Measurements from ENCODE around the gene LCN10.

The LCN10 gene

DNA sequence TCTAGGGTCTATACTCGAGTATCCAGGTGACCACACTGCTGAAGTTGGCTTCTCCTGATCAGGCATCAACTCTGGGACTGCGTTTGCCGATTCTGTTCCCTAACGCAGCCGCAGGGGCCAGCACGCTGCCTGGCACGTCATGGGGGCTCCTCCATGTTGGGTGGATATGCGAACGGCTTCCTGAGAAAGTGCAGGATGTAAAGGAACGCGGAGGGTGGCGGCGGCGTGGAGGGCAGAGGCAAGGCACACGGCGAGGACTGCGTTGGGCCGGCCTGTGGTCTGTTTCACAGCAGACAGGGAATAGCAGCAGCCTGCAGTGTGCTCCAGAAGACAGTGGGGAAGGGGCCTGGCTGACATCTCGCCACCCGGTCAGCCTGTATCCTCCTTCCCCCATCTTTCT is 3.8 kb downstream of the LCN10 start:
- DNase-seq (ENCODE audit: low read depth): no peak

DNA sequence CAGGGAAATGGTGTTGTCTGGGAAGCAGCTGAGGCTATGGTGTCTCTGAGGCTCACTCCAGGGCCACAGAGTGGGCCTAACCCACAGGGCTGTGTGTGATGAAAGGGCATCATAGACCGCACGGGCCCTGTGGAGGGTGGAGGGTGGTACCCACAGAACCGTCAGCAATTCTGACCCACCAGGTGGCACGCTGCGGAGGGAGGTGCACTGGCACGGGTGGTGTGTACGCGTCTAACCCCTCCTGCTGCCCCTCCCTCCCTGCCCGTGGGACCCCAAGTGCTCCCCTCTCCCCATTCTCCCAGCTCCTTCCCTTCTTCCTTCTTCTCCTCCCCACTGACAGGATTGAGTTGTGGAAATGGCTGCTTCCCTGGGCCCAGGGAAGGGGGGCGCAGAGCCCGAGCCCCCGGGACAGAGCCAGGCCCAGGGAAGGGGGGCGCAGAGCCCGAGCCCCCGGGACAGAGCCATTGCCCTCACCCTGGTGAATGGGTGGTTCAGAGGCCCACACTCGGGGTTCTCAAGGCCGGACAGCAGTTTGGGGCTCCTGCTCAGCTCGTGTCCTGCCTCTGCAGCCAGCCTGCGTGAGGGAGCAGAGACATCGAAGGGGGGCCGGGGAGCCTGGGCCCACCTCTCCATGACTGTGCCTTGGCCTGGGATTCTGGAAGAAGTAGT is 6.8 kb downstream of the LCN10 start:
- DNase-seq (ENCODE audit: low read depth): no peak

DNA sequence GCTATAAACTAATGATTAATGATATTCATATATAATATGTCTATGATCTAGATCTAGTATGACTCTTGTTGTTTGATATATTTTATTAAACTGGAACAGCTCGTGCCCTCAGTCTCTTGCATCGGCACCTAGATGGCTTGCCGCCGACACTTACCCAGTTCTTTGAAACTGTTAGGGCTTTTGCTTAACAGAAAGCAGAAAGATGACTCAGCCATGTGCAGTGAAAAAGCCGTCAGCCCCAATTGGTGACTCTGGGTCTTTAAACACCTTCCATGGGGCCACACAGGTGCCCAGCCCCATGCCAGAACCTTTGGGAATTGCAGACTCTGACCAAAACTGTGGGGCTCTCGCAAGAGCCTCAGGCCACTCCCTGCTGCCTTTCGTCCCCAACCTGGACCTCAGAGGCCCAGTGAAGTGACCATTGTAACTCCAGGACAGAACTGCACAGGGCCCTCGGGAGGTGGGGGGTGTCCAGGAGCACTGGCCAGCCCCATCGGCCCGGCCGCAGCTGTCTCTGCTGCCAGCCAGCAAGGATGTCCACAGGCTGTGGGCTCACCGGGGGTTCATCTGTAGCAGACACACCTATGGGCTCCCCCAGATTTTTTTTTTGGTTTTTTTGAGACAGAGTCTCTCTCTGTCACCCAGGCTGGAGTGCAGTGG is 7.8 kb downstream of the LCN10 start:
- DNase-seq (ENCODE audit: low read depth): no peak

DNA sequence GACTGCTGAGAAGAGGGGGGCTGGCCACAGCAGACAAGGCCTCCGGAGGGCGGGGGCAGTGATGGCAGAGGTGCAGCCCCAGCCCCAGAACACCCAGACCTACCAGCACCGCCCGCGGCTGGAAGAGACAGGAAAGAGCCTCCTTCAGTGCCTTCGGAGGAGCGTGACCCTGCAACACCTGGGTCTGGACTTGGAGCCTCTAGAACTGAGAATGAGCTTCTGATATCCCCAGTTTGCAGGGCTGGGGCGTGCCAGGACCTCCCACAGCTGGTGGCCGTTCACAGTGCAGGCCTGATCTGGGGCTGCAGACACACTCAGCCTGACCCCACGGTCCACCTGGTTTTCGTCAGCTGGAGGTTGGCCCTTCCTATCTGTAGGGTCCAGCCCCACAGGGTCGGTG is 9.1 kb downstream of the LCN10 start:
- DNase-seq (ENCODE audit: low read depth): no peak

DNA sequence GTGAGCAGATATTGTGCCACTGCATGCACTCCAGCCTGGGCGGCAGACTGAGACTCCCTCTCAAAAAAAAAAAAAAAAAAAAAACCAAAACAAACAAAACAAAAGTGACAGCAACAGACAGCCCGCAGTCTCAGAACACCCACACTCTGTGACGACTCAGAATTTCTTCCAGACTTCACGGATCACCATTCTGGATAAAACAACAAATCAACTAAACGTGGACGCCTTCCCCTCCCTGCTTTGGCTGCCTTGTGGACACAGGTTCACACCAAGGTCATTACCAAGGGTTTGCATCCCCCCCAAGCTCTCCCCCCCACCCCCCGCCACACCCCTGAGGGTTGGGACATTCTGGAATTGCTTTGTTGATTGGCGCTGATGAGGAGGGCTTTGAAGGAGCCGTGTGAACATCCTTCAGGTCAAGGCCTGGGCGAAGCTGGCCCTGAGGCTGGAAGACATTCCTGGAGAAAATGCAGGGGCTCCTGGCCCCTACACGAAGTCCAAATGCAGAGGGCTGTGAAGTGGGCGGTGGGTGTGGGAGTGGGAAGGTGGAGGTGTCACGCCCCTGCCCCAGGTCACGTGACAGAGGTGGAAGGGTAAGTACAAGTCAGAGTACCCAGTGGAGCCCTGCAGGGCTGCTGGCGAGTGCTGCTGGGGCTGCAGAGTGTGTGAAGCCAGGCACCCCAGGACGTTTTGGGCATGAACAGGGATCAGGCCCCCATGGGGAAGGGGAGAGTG is 10.1 kb downstream of the LCN10 start:
- no peak for DNase-seq (ENCODE audit: low read depth)

- DNase-seq (ENCODE audit: low read depth): no peak
These were observed 12.8 kb downstream of the LCN10 start for GRCh38 chr9:136729926-136730325.

DNA sequence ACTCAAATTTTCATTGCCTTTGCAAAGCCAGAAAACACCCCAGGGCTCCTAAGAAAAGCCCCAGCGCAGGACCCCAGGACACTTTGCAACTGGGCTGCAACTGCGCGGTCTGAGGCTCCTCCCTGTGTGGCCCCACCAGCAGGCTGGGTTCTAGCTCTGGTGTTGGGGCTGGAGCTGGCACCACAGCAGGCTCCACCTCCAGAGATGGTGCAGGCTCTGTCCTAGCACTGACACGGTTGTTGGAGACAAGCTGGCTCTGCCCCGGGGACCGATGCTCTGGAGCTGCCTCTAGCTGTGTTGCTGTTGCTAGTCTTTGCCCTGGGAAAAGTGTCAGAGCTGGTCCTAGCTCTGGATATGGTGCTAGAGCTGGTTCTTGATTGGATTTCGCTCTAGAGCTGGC is 13.6 kb downstream of the LCN10 start:
- DNase-seq (ENCODE audit: low read depth): no peak

DNA sequence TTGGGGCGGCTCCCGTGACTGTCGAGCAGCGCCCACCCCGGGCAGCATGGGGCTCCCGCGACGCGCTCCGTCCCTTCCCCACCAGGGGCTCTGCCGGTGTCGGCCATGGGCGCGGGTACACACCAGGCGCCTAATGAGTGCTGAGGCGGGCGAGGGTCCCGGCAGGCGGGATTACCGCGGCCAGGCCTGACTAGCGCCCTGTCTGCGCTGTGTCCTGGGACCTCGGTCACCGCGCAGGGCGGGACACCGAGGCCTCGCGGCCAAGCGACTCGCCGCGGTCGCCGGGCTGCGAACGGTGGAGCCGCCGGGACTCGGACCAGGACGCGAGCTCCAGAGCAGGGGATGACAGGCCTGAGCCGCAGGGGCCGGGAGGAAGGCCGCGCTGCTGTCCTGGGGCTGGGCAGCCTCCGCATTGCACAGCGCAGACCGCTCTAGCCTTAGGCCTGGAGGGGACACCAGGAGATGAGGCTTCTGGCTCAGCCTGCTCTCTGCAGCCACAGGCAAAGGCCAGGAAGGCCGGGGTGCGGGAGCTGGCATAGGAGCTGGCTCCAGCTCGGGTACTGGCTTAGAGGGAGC is 14.1 kb downstream of the LCN10 start:
- no peak for DNase-seq (ENCODE audit: low read depth)

GRCh38 chr9:136728080-136728547 is 14.6 kb downstream of the LCN10 start:
- peak; percentile 68 for DNase-seq (ENCODE audit: low read depth)

GRCh38 chr9:136726631-136727191 is 16.0 kb downstream of the LCN10 start:
- DNase-seq (ENCODE audit: low read depth): no peak

- DNase-seq (ENCODE audit: low read depth): no peak
These were observed 16.6 kb downstream of the LCN10 start for GRCh38 chr9:136726118-136726517.

DNA sequence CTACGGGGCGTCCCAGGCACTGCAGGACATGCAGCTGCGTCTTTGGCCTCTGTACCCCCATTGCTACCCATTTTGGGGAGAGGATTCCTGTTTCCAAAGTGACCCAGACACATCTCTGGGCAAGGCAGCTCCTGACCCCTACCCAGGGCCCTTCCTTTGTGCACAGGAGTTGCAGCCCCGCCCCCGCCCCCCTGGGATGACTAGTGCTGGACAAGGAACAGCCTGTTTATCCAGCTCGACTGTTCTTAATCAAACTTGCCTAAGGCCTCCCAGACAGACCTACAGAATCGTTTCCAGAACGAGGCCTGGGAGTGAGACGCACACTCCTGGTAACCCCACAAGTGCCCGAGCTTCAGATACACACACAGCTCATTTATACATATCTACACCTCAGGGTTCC is 17.1 kb downstream of the LCN10 start:
- DNase-seq (ENCODE audit: low read depth): no peak

GRCh38 chr9:136724772-136725171 is 18.0 kb downstream of the LCN10 start:
- no peak for DNase-seq (ENCODE audit: low read depth)

- DNase-seq (ENCODE audit: low read depth): no peak
These were observed 18.8 kb downstream of the LCN10 start for GRCh38 chr9:136723989-136724388.

GRCh38 chr9:136723362-136723976 is 19.3 kb downstream of the LCN10 start:
- DNase-seq (ENCODE audit: low read depth): no peak

DNA sequence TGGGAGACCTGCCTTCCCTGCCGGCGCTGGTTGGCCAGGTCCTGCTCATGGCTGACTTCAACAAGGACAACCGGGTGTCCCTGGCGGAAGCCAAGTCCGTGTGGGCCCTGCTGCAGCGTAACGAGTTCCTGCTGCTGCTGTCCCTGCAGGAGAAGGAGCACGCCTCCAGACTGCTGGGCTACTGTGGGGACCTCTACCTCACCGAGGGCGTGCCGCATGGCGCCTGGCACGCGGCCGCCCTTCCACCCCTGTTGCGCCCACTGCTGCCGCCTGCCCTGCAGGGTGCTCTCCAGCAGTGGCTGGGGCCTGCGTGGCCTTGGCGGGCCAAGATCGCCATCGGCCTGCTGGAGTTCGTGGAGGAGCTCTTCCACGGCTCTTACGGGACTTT is 19.8 kb downstream of the LCN10 start:
- DNase-seq (ENCODE audit: low read depth): no peak

DNA sequence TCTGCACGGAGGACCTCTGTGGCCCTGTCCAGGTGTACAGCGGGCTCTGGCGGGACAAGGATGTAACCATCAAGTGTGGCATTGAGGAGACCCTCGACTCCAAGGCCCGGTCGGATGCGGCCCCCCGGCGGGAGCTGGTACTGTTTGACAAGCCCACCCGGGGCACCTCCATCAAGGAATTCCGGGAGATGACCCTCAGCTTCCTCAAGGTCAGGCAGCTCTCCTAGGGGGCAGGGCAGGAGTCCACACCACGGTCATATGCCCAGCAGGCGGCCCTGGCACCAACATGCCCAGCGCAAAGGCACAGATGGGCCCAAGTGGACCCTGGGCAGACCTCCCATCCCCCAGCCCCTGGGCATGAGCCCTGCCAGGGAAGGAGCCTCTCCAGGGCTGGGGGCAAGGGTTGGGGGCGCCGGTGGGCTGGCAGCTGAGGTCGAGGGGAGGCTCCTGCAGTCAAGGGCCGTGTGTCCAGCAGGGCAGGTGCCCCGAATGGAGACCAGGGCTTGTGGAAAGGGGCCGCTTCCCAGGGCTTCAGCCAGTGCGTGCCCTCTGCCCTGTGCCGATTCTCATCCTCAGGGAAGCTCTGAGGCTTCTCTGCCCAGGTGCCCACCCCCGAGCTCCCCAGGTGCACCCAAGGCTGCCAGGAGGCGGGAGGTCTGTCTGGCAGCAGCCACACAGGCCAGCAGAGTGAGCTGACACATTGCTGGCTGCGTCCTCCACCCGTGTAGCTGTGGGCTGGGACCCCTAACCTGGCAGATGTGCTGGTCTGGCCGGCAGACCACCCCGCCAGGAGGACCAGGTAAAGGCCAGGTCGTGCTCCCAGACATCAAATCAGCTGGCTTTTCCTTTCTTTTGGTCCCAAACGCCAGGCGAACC is 20.4 kb downstream of the LCN10 start:
- DNase-seq (ENCODE audit: low read depth): no peak

DNA sequence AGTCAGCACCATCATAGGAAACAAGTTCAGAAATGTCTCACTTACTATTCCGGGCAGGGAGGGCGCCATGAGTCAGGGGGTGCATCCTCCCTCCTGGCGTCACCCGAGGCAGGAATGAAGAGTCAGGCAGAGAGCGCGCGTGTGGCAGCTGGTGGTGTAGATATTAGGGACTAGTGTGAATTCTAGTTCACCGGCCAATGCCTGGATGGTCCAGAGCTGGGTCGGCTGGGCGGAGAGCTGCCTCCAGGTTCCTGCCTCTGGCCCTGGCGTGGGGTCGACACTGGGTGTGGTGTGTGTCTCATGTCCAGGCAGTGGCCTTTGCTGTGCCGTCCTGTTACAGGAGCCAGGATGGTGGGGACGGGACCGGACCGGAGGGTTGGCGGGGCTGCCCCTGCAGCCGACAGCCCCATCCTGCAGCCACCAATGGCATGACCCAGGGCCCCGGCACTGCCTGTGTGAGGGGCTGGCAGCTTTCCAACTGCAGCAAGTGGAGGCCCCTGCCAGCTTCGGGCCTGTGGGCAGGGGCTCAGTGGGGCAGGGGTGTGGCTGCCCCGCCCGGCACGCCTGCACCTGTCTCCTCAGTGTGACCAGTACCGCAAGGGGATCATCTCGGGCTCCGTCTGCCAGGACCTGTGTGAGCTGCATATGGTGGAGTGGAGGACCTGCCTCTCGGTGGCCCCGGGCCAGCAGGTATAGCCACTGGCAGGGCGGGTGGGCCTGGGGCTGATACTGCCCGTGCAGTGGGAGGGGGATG is 21.2 kb downstream of the LCN10 start:
- DNase-seq (ENCODE audit: low read depth): no peak

- DNase-seq (ENCODE audit: low read depth): no peak
These were observed 21.8 kb downstream of the LCN10 start for GRCh38 chr9:136720898-136721338.

GRCh38 chr9:136720251-136720897 is 22.4 kb downstream of the LCN10 start:
- no peak for DNase-seq (ENCODE audit: low read depth)
